Breast epithelium (tissue), 4 donors: ENCODE data around the gene TSSK3. TPM values are rescaled to one million over a fixed set of nuclear protein-coding genes. Genes with fewer than 3 reads are reported as not detected.

ENCODE experiments used
- DNase-seq, 2 donors: peaks; one replicate each; pipeline ENCODE4 v3.0.0-alpha.2; 2019; ENCODE audit warnings: low spot score in 2 of 2
- H3K27ac ChIP-seq, 2 donors: fragments of 200-600 bp; sonication (generic) in 1 of 2; one replicate each; pipeline ENCODE4 v1.5.1; 2016 to 2019; ENCODE audit warnings: mild to moderate bottlenecking in 1 of 2
- H3K27me3 ChIP-seq, 2 donors: fragments of 200-600 bp; sonication (generic) in 1 of 2; one replicate each; pipeline versions ENCODE4 v1.5.1 to v1.6.0; 2017 to 2019; ENCODE audit warnings: control low read depth in 1 of 2, mild to moderate bottlenecking in 1 of 2
- H3K36me3 ChIP-seq: fragments of 200-600 bp; one replicate; pipeline ENCODE4 v1.5.1; 2019
- H3K4me1 ChIP-seq, 2 donors: fragments of 200-600 bp; sonication (generic); one replicate each; pipeline ENCODE4 v1.5.1; 2016 to 2019; ENCODE audit warnings: control low read depth in 1 of 2
- H3K4me3 ChIP-seq, 3 donors: fragments of 200-600 bp; sonication (generic); 1 replicate in 2 of 3; 2 replicates in 1 of 3; pipeline ENCODE4 v1.5.1; 2016 to 2019; ENCODE audit warnings: mild to moderate bottlenecking in 3 of 3, moderate library complexity in 2 of 3
- H3K9me3 ChIP-seq, 2 donors: fragments of 200-600 bp; sonication (generic) in 1 of 2; one replicate each; pipeline ENCODE4 v1.5.1; 2016 to 2019; ENCODE audit warnings: control low read depth in 1 of 2
- CTCF ChIP-seq, 3 donors: fragments of 450-650 bp; IDR thresholded peaks; one replicate each; pipeline ENCODE4 v1.5.1; 2016 to 2017; ENCODE audit warnings: antibody characterized with exemption in 3 of 3, mild to moderate bottlenecking in 3 of 3, moderate library complexity in 3 of 3
- POLR2A ChIP-seq: fragments of 450-650 bp; IDR thresholded peaks from one replicate; pipeline ENCODE4 v1.6.1; 2016; ENCODE audit warnings: antibody characterized with exemption, mild to moderate bottlenecking, moderate library complexity
- POLR2AphosphoS5 ChIP-seq, 3 donors: sonication (generic); formaldehyde crosslinking; IDR thresholded peaks; one replicate each; pipeline ENCODE4 v1.6.1; 2017; ENCODE audit warnings: antibody characterized with exemption in 3 of 3
- intact Hi-C: fragments of 100-400 bp; cut with DNase I; formaldehyde crosslinking; loops from one replicate; pipeline ENCODE4 v1.15.1; 2023; ENCODE audit warnings: low total_unique reads
- total RNA-seq, 3 donors: library from RNA; depleted of rRNA; stranded (reverse); fragments of >200 nt; gene quantifications; one replicate each; pipeline ENCODE4 v1.1.0, GENCODE V29; 2016

Gene TSSK3
- total RNA-seq, 3 donors from 2014 or later, result 1.4 to 3.9 (median 3.4) TPM

GRCh38 chr1:32373996-32374592 lies 11.8 kb downstream of the TSSK3 start:
- Histone ChIP-seq H3K4me1 (no peaks in the 10 kb centered on the region), H3K36me3 (peaks cover 23% of the 10 kb centered on the region), H3K27ac (no peak overlapping the region), H3K4me3 (no peak overlapping the region), H3K27me3 (no peaks in the 10 kb centered on the region), H3K9me3 (no peaks in the 10 kb centered on the region)
- TF ChIP-seq POLR2AphosphoS5 (IDR thresholded peaks at IDR 0.05) (no peak), CTCF (IDR thresholded peaks at IDR 0.05) (no peak), POLR2A (no peak)
- DNase-seq, result no peak
- intact Hi-C loops, result loop anchor here (5.0 kb wide), 1 partner anchor 698 kb away; no protein-coding TSS in a partner anchor

DNA sequence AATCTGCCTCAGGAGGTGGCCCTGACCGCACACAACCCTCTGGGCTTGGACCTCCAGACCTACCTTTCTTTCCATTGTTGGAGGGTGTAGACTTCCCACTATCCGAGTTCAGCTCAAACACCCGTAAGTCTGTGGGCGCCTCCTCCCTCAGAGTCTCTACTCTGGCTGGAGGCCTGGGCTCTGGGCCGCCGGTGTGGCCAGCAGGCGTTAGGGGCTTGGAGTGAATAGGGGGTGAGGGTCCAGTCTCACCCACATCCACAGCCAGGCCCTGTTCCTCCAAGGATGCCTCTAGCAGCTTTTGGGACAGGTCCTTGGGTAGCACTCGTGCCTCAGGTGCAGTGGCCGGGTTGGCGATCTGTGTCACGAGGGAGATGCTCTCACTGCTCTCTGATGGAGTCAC lies 13.9 kb downstream of the TSSK3 start:
- Histone ChIP-seq H3K9me3 (no peaks in the 10 kb centered on the region), H3K4me3 (no peak overlapping the region), H3K36me3 (peaks cover 27% of the 10 kb centered on the region), H3K4me1 (no peaks in the 10 kb centered on the region), H3K27ac (no peak overlapping the region), H3K27me3 (no peaks in the 10 kb centered on the region)
- DNase-seq, result no peak
- TF ChIP-seq POLR2AphosphoS5 (IDR thresholded peaks at IDR 0.05) (no peak), POLR2A (no peak), CTCF (IDR thresholded peaks at IDR 0.05) (no peak)
- intact Hi-C loops, result no loop called here

DNA sequence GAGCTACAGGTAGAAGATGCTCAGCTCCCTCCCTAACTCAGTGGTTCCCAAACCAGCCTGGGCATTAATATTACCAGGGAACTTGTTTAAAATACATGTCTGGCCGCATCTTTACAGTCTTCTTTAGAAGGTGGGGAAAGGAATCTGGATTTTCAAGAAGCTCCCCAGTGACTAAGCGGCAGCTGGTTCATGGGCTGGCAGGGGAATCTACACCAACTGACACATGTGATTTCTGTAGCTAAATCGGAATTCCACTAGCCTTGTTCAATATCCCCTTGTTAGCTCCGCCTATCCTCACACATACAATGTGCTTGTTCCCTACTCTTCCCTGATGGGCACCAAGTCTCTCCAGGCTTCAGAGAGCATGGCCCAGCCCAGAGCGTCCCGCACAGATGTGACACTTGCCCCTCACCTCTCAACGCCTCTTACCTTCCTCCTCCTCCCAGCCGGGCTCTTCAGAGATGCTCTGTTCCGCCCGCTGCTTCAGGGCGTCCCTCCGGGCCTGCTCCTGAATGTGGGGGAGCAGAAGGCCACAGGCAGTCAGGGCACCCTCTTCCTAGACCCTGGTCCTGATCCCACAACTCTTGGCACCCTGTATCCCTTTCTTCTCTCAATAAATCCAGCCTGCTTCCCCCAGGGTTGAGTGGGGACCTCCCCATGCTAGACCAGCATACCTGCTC lies 15.3 kb downstream of the TSSK3 start:
- H3K4me3 ChIP-seq, result no peak overlapping the region
- intact Hi-C loops, result no loop called here
- H3K27ac ChIP-seq, result no peak overlapping the region
- no peaks in the 10 kb centered on the region for H3K27me3 ChIP-seq
- H3K4me1 ChIP-seq, result no peaks in the 10 kb centered on the region
- no peak for TF ChIP-seq POLR2AphosphoS5 (IDR thresholded peaks at IDR 0.05)
- H3K36me3 ChIP-seq, result peaks cover 27% of the 10 kb centered on the region
- no peaks in the 10 kb centered on the region for H3K9me3 ChIP-seq
- no peak for DNase-seq

DNA sequence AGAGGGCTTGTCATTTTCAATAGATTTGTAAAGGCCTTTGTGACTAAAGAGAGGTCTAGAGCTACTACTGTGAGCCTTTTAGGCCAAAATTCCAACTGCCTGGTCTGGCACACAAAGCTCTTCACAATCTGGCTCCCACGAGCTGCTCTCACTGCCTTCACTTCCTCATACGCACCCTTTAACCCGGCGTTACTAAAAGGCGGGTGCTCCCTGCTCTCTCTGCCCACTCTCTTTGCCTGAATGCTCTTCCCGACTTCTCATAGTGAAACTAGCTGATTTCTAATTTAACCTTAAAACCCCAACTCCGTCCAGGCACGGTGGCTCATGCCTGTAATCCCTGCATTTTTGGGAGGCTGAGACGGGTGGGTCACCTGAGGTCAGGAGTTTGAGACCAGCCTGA lies 17.7 kb downstream of the TSSK3 start:
- DNase-seq, result no peak
- Histone ChIP-seq H3K36me3 (peaks cover 27% of the 10 kb centered on the region), H3K9me3 (no peaks in the 10 kb centered on the region), H3K27ac (no peak overlapping the region), H3K4me1 (no peaks in the 10 kb centered on the region), H3K4me3 (no peak overlapping the region), H3K27me3 (no peaks in the 10 kb centered on the region)
- intact Hi-C loops, result no loop called here
- TF ChIP-seq POLR2A (no peak), CTCF (IDR thresholded peaks at IDR 0.05) (no peak), POLR2AphosphoS5 (IDR thresholded peaks at IDR 0.05) (no peak)

DNA sequence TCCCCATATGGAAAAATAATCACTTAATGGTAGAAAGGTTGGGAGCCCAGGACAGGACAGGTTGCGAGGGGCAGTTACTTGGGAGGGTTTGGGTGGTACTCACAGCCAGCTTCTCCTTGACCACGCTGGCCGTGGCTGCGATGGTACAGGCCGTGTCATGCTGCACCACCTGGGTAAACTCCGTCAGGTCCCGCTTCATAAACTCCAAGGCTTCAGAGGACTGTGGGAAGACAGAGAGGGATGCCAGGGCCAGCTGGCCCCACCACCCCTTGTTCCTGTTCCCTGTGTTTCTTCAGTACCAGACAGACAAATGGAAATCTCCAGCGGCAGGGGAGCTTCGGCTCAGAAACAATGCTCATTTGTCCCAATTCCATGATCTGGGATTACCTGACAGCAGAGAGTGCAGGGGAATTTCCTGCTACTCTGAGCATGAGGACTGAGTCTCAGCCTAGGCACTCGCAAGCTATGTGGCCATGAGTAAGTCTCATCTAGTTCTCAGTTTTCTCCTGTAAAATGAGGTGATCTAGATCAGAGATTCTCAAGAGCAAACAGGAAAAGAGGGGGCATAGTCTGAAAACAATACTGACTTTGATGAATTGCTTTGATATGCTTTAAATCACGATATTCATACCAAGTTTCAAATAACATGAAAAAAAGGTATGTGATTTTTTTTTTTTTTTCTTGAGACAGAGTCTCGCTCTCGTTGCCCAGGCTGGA lies 24.5 kb downstream of the TSSK3 start:
- no peak overlapping the region for H3K27ac ChIP-seq
- H3K36me3 ChIP-seq, result no peaks in the 10 kb centered on the region
- peaks cover 0 to 2% of the 10 kb centered on the region in 2 donors for H3K4me1 ChIP-seq
- no peaks in the 10 kb centered on the region for H3K9me3 ChIP-seq
- DNase-seq, result no peak
- intact Hi-C loops, result no loop called here
- no peak overlapping the region for H3K4me3 ChIP-seq
- TF ChIP-seq POLR2AphosphoS5 (IDR thresholded peaks at IDR 0.05), result no peak
- TF ChIP-seq CTCF (IDR thresholded peaks at IDR 0.05), result no peak
- no peak for TF ChIP-seq POLR2A
- H3K27me3 ChIP-seq, result no peaks in the 10 kb centered on the region
